PFSK-1 (cell line): ENCODE measurements around the gene ZDHHC14.

Experiments
- FOXP2 ChIP-seq: optimal IDR thresholded peaks from 2 replicates; pipeline ENCODE3; 2011; ENCODE audit warnings: borderline replicate concordance, control low read depth, inconsistent platforms; ENCODE audit not compliant: insufficient read depth; ENCODE audit errors: extremely low read length, extremely low read depth
- POLR2AphosphoS5 ChIP-seq: IDR thresholded peaks from 2 replicates; pipeline ENCODE4 v1.6.1; 2012; ENCODE audit warnings: low read depth, mild to moderate bottlenecking, control low read depth, low read length, moderate library complexity
- SIN3A ChIP-seq: IDR thresholded peaks from 2 replicates; pipeline ENCODE4 v1.6.1; 2012; ENCODE audit warnings: mild to moderate bottlenecking, low read length, moderate library complexity, borderline replicate concordance; ENCODE audit not compliant: insufficient read depth
- TAF1 ChIP-seq: IDR thresholded peaks from 2 replicates; pipeline ENCODE4 v1.6.1; 2012; ENCODE audit warnings: low read length, control low read depth, borderline replicate concordance; ENCODE audit not compliant: insufficient read depth
- TF ChIP-seq, protein P1 (sequence below), 2 experiments: IDR thresholded peaks; 2 replicates each; pipeline versions ENCODE4 v1.6.1 to v1.8.0; 2011 to 2012; ENCODE audit warnings: low read depth in 2 of 2, low read length in 2 of 2, control low read depth in 1 of 2, inconsistent platforms in 1 of 2, mild to moderate bottlenecking in 1 of 2, moderate library complexity in 1 of 2; ENCODE audit not compliant: insufficient read depth in 1 of 2

ZDHHC14 gene

DNA sequence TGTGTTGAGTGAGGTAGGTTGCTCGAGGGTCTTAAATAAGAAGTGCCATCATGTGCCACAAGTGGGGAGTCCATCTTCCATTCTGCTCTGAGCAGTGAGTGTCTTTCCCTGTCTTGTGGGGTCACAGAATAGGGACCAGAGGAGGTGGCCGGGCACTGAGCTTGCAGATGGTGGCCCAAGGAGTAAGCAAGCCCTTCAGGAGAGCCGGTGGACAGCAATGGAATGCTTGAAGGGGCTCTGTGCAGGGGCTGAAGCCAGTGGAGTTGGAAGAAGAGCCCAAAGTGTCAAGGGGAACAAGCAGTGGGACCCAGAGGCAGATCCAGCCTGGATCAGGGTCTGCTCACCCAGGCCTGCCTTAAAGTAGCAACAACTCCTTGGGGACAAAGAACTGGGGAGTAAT, 228.6 kb downstream of the ZDHHC14 start:
- TF ChIP-seq FOXP2 = no peak
- TF ChIP-seq TAF1 = no peak

DNA sequence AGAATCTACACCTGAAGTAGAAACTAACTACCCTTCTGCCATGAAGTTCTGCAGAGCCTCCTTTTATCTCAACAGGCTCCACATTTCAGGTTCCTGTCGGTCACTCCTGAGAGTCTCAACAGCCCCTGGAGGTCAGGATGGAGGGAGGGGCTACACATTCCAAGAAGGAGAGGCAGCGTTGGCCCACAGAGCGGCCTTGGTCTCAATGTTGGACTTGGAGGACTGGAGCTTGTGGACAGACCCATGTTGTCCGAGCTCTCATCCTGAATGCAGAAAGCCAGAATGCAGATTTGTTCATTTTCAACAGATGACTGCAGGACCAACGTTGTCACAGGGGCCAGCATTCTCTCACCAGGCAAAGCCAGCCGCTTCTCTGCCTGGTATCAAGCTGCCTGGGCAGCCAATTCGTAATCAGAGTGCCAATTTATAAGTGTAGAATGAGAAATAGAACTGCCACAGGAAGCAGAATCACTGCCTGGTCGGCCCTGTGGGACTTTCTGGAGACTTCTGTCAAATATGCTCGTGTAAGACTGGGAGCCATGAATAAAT, 229.5 kb downstream of the ZDHHC14 start:
- TF ChIP-seq, protein P1, sequence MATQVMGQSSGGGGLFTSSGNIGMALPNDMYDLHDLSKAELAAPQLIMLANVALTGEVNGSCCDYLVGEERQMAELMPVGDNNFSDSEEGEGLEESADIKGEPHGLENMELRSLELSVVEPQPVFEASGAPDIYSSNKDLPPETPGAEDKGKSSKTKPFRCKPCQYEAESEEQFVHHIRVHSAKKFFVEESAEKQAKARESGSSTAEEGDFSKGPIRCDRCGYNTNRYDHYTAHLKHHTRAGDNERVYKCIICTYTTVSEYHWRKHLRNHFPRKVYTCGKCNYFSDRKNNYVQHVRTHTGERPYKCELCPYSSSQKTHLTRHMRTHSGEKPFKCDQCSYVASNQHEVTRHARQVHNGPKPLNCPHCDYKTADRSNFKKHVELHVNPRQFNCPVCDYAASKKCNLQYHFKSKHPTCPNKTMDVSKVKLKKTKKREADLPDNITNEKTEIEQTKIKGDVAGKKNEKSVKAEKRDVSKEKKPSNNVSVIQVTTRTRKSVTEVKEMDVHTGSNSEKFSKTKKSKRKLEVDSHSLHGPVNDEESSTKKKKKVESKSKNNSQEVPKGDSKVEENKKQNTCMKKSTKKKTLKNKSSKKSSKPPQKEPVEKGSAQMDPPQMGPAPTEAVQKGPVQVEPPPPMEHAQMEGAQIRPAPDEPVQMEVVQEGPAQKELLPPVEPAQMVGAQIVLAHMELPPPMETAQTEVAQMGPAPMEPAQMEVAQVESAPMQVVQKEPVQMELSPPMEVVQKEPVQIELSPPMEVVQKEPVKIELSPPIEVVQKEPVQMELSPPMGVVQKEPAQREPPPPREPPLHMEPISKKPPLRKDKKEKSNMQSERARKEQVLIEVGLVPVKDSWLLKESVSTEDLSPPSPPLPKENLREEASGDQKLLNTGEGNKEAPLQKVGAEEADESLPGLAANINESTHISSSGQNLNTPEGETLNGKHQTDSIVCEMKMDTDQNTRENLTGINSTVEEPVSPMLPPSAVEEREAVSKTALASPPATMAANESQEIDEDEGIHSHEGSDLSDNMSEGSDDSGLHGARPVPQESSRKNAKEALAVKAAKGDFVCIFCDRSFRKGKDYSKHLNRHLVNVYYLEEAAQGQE (IDR thresholded peaks at IDR 0.05; ENCODE audit: insufficient read depth in 1 of 2, low read depth in 2 of 2, low read length in 2 of 2) = no peak
- TF ChIP-seq FOXP2 = no peak
- TF ChIP-seq POLR2AphosphoS5 = no peak
- TF ChIP-seq SIN3A = no peak
- no peak for TF ChIP-seq TAF1

DNA sequence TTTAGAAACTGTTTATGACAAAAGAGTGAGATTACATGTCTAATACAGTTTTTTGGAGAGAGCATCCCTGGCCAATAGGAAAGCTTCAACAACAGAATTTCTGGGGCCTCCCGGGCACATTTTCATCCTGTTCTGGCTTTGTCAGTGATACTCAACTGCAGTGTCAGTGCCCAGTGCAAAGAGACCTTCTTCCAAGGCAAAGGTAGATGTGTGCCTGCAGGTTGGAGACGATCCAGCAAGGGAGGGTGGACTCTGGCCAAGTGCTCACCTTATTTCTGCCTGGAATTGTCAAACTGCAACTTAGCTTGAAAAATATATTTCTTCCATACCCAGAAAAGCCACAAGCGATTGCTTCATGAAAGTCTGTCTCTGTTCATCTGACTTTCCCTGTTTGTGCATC, 230.4 kb downstream of the ZDHHC14 start:
- TF ChIP-seq FOXP2 (no peak), SIN3A (no peak), POLR2AphosphoS5 (no peak), TAF1 (no peak)
- TF ChIP-seq, protein P1 (IDR thresholded peaks at IDR 0.05; ENCODE audit: insufficient read depth in 1 of 2, low read depth in 2 of 2, low read length in 2 of 2) = no peak

DNA sequence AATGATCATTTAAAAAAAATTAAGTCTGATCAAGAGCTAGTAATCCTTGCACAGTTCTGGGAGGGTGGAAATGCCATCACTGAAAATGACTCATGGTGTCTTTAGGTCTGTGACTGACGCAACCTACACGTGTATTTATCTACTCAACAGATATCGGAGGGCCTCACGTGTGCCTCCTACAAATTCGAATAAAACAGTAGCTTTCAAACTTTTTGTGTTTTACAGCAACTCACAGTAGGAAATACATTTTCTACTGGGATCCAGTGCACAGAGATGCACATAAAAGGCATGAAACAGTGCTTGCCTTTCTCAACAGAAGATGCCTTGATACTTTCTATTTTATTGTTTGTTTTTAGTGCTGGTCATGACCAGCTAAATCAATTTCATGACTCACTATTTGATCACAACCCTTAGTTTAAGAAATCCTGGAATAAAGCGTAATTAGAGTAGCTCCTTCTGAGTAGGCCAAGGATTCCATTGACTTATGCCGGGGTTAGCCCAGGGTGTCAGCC, 232.1 kb downstream of the ZDHHC14 start:
- no peak for TF ChIP-seq FOXP2
- TF ChIP-seq POLR2AphosphoS5 = no peak
- TF ChIP-seq, protein P1 (IDR thresholded peaks at IDR 0.05; ENCODE audit: insufficient read depth in 1 of 2, low read depth in 2 of 2, low read length in 2 of 2) = no peak
- TF ChIP-seq SIN3A = 0 out of 2 replicates have a peak, but pooled peaks have one; percentile 24

DNA sequence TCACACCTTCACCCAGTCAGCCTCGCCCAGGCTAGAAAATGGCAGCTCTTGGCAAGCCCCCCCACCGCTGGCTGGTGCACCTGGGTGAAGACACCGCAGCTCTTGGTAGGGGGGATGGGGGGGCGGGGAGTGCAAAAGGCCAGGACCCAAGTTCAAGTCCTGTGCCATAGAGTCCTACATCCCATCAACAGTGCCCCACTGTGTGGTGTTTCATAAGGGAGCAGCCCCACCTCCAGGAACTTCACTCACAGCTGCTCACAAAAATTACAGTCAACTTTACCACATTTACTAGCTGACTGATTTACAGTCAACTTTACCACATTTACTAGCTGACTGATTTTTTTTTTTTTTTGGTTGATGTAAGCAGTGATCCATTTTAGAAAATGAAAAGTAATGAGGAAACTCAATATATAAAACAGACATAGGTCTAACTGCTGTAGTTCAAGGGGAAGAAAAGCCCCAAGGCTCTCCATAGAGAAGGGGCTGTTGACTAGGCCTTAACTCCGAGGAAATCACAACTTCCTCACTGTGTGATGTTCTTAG, 233.1 kb downstream of the ZDHHC14 start:
- no peak for TF ChIP-seq POLR2AphosphoS5
- no peak for TF ChIP-seq FOXP2

DNA sequence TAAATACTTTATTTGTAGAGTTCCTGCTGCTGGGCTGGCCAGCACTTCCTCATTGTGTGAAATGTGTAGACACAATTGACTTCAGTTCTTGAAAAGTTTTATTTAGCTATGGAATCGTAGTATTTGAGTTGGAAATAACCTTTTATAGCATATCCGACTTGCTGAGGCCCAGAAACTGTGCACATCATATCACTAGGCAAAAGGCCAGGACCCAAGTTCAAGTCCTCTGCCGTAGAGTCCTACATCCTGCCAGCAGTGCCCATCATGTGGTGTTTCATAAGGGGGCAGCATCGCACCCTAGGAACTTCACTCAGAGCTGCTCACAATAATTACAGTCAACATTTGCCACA, 234.4 kb downstream of the ZDHHC14 start:
- no peak for TF ChIP-seq POLR2AphosphoS5
- TF ChIP-seq TAF1 = no peak
- TF ChIP-seq, protein P1 (IDR thresholded peaks at IDR 0.05; ENCODE audit: insufficient read depth in 1 of 2, low read depth in 2 of 2, low read length in 2 of 2) = no peak
- no peak for TF ChIP-seq FOXP2
- TF ChIP-seq SIN3A = no peak
